GM21390 (cell line): ENCODE measurements around the gene RAI14.

Experiments used
- ATAC-seq: cut with Tn5 transposase; IDR thresholded peaks from one replicate; pipeline ENCODE4 v1.9.1; 2021; ENCODE audit not compliant: unreplicated experiment

RAI14 gene

DNA sequence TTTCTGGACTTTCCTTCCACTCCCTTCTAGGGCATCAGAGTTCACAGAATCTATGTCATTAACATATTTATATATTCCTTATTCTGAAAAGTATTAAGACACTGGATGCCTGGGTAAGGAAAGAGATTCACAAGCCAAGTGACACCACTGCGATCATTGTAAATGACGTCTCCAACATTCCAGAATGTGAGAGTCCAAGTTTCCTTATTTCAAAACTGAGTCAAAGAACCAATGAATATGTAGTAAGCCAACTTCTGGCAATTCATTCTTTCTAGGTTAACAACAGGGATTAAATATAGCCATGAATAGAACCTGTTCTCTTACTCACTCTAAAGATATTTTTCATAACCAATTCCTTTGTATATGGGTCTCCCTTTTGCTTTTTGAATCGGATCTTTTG, 18.1 kb downstream of the RAI14 start:
- no peak for ATAC-seq

DNA sequence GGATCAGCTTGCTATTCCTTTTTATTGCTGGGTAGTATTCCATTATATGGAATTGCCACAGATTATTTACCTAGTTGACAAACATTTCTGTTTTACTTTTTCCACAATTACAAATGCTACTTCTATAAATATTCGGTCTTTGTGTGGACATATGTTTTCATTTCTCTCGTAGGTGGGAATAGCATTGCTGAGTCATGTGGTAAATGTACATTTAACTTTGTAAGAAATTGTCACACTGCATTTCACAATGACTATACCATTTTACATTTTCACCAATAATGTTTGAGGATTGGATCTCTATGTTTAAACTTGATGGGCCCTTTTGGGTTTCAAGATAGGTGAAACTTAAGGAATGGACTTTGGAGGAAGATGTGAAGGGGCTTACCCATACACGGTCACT, 19.7 kb downstream of the RAI14 start:
- no peak for ATAC-seq

DNA sequence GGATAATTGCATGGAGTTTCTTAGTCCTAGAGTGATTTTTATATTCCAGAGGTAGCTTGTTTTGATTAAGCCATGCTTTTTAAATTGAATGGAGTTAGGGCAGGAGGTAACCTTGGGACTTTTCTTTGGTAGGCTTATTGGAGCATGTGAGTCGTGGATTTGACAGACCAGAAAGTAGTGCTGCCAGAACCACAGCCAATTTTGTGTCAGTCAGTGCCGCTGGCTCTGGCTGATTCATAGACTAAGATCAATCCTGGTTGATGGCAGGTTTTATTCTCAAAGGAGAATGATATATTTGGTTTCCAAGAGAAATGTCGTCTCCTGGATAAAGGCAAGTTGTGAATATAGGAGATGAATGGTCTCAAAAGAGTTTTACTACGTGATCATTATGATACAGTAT, 20.3 kb downstream of the RAI14 start:
- no peak for ATAC-seq

DNA sequence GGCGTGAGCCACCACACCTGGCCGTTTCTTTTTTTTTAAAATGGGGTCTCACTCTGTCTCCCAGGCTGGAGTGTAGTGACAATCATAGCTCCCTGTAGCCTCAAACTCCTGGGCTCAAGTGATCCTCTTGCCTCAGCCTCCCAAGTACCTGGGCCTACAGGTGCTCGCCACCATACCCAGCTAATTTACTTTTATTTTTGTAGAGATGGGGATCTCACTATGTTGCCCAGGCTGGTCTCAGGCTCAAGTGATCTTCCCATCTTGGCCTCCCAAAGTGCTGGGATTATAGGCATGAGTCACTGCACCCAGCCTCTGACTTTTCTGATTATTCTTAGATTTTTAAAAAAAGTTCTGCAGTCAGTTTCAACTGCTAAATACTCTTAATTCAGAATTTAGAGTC, 21.3 kb downstream of the RAI14 start:
- no peak for ATAC-seq

DNA sequence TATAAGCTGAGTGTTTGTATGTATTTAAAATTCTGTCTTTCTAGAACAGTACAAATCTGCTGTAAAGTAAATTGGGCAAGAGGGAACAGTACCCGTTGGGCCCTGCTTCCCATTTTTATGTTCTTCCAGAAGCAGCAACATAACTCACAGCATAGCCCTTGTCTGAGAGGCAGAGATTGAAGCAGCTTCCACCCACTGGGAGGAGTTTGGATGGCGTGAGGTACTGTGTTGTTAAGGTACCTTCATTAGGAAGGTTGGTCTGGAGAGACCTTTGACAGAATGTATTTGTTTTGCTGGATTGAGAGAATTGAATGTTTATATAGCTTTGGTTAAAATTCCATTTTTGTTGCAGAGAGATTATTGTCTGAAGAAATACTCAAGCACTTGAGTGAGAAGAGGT, 24.8 kb downstream of the RAI14 start:
- ATAC-seq, result no peak

- no peak for ATAC-seq
Observed at GRCh38 chr5:34682926-34683623, 26.9 kb downstream of the RAI14 start.

GRCh38 chr5:34684281-34684979, 28.3 kb downstream of the RAI14 start:
- ATAC-seq, result no peak

- ATAC-seq, result no peak
Observed at GRCh38 chr5:34684980-34685352, 28.8 kb downstream of the RAI14 start.

GRCh38 chr5:34685485-34686165, 29.5 kb downstream of the RAI14 start:
- ATAC-seq, result no peak

DNA sequence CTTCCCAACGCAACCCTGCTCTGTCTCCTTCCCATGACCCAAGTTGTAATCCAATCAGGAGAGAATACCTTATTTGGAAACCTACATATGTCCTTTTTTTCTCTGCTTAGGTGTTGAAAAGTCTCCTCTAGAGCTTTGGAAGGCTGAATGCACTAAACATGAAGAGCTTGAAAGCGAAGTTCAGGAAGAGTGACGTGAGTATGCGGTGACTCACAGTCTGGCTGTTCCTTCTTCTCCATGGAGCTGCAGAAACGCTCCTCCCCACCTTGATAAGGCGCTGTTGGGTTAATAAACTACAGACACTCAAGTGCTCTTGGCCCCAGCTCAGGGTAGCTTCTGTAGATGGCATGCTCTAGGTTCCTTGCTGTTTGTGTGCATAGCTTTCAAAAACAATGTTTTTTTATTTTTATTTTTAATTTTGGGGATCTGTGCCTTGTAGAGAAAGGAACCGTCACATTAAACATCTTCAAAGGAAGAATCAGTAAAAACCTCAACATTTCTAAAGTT, 30.7 kb downstream of the RAI14 start:
- no peak for ATAC-seq

DNA sequence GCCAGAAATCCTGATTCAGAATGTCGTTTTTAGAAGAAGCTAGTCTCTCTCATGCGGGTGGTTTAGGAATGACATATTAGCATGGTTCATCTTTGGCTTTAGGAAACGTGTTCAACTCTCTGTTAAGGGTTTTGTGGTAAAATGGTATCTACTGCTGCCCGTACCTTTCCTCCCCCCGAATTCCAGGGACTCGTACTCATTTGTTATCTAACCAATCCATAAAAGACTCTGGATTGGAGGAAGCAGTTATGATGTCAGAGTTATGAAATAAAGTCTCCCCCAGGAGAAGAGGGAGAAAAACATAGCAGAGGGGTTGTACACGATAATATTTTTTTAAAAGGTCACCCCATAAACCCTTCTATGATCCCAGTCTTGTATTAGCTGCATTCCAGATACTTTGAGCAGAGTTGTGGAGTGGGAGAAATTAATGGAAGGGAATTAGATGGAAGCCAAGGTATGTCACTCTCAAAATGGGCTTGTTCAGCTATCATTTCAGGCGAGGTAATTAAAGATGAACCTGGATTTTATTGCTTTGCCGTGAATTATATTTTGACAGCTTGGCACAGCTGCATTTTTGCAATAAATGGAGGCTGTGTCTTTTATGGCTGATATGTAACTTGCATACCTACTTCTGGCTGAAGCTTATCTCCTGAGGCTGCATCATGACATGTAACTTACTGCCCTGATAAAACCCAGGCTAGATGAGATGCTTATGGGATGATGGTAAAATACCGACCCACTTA, 31.3 kb downstream of the RAI14 start:
- no peak for ATAC-seq

- no peak for ATAC-seq
Observed at GRCh38 chr5:34688015-34688810, 32.1 kb downstream of the RAI14 start.

DNA sequence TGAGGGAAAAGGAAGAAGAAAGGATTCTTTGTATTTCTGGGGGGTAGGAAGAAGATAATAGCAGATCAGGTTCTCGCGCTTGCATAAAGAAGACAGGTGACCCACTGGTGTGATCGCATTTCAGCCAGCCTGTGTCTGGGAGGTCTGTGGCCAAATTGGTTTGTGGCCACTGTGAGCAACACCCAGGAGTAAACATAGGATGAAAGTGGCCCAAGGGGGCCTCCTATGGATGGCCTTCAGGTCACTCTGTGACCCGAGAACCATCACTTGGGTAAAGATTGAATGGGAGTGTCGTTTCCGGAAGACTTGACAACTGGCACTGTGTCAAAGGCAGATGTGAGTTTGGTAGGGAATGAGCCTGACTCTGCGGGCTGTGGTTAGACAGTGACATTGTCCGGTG, 34.2 kb downstream of the RAI14 start:
- ATAC-seq, result no peak

- no peak for ATAC-seq
Observed at GRCh38 chr5:34690898-34691297, 34.8 kb downstream of the RAI14 start.

GRCh38 chr5:34691326-34691725, 35.2 kb downstream of the RAI14 start:
- no peak for ATAC-seq

DNA sequence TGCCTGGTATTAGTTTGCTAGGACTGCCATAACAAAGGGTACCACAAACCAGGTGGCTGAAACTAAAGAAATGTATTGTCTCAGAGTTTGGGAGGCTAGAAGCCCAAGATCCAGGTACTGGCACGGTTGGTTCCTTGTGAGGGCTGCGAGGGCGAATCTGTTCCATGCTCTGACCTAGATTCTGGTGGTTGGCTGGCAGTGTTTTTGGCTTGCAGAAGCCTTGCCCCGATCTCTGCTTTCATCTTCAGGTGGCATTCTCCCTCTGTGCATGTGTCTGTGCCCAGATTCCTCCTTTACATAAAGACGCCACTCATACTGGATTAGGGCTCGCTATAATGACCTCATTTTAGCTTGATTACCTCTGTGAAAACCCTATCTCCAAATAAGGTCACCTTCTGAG, 36.7 kb downstream of the RAI14 start:
- ATAC-seq, result no peak

DNA sequence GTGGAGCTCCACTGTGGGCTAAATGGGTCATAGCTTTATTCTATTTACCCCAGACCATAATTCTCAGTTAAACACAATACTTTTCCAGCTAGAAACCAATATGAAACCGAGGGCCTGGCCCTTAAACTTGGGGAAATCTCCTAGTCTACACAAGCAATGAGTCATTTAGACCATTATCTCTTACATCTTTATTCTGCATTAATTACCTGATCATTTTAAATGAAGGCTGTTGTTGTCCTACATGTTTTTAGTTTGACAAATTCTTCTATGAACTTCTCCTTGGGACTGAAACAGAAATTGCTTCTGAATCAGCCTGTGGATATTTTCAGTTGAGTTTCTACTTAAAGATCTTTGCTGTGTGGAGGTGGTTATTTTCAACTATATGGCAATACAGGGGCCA, 37.9 kb downstream of the RAI14 start:
- no peak for ATAC-seq

GRCh38 chr5:34694685-34695084, 38.6 kb downstream of the RAI14 start:
- no peak for ATAC-seq

DNA sequence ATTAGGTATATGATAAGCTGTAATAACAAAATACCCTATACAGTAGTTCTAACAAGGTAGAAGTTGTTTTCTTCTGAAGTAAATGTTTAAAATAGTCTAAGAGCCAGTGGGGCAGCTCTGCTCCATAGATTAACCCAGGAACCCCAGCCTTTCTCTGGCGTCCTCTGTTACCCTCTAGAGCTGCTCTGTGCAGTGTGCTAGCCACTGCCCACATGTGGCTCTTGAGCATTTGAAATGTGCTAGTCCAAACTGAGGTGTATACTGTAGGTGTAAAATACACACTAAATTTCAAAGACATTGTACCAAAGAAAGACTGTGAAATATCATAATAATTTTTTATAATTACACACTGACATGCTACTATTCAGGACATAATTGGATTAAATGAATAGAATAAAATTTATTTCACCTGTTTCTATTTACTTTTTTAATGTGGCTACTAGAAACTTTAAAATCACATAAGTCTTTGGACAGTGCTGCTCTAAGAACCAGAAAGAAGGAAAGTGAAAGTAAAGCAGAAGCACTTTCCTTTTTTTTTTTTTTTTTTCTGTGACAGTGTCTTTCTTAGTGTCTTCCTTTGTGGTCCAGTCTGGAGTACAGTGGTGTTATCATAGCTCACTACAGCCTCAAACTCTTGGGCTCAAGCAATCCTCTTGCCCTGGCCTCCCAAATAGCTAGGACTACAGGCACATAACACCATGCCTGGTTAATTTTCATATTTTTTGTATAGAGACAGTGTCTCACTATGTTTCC, 39.3 kb downstream of the RAI14 start:
- ATAC-seq, result no peak
